ENCODE results near the gene DHODH. TPM values are rescaled to one million over a fixed set of nuclear protein-coding genes. Genes with fewer than 3 reads are reported as not detected.
A peak's percentile ranks its signal among the peaks of the same experiment; 100 is the strongest.

DHODH gene
- polyA plus RNA-seq, 4 donors, result 11.1 to 19.8 (median 15.3) TPM

- DNase-seq (ENCODE audit: low read depth in 4 of 4, low spot score in 3 of 4), result no peak
Measured at GRCh38 chr16:72013389-72013788, 4.8 kb downstream of the DHODH start.

- no peak for DNase-seq (ENCODE audit: low read depth in 4 of 4, low spot score in 3 of 4)
Measured at GRCh38 chr16:72013888-72014581, 5.5 kb downstream of the DHODH start.

GRCh38 chr16:72014675-72015074, 6.1 kb downstream of the DHODH start:
- DNase-seq (ENCODE audit: low read depth in 4 of 4, low spot score in 3 of 4), result no peak

- no peak for DNase-seq (ENCODE audit: low read depth in 4 of 4, low spot score in 3 of 4)
Measured at GRCh38 chr16:72015124-72015523, 6.6 kb downstream of the DHODH start.

GRCh38 chr16:72018470-72018869, 9.9 kb downstream of the DHODH start:
- no peak for DNase-seq (ENCODE audit: low read depth in 4 of 4, low spot score in 3 of 4)

GRCh38 chr16:72021043-72021442, 12.5 kb downstream of the DHODH start:
- DNase-seq (ENCODE audit: low read depth in 4 of 4, low spot score in 3 of 4), result no peak

GRCh38 chr16:72022127-72022526, 13.6 kb downstream of the DHODH start:
- DNase-seq (ENCODE audit: low read depth in 4 of 4, low spot score in 3 of 4), result no peak

GRCh38 chr16:72023962-72024361, 15.4 kb downstream of the DHODH start:
- DNase-seq (ENCODE audit: low read depth in 4 of 4, low spot score in 3 of 4), result no peak

GRCh38 chr16:72024862-72025382, 16.4 kb downstream of the DHODH start:
- DNase-seq (ENCODE audit: low read depth in 4 of 4, low spot score in 3 of 4), result no peak

GRCh38 chr16:72025404-72026114, 17.0 kb downstream of the DHODH start:
- no peak for DNase-seq (ENCODE audit: low read depth in 4 of 4, low spot score in 3 of 4)

GRCh38 chr16:72027669-72028378, 19.3 kb downstream of the DHODH start:
- no peak for DNase-seq (ENCODE audit: low read depth in 4 of 4, low spot score in 3 of 4)

- DNase-seq (ENCODE audit: low read depth in 4 of 4, low spot score in 3 of 4), result no peak
Measured at GRCh38 chr16:72029567-72030271, 21.2 kb downstream of the DHODH start.

- DNase-seq (ENCODE audit: low read depth in 4 of 4, low spot score in 3 of 4), result no peak
Measured at GRCh38 chr16:72033437-72033836, 24.9 kb downstream of the DHODH start.

- no peak for DNase-seq (ENCODE audit: low read depth in 4 of 4, low spot score in 3 of 4)
Measured at GRCh38 chr16:72036098-72036497, 27.6 kb downstream of the DHODH start.

GRCh38 chr16:72042157-72042660, 33.7 kb downstream of the DHODH start:
- peak in 1 of 4 donors; percentile 24 for DNase-seq (ENCODE audit: low read depth in 4 of 4, low spot score in 3 of 4)

- DNase-seq (ENCODE audit: low read depth in 4 of 4, low spot score in 3 of 4), result no peak
Measured at GRCh38 chr16:72043058-72043457, 34.5 kb downstream of the DHODH start.

- DNase-seq (ENCODE audit: low read depth in 4 of 4, low spot score in 3 of 4), result no peak
Measured at GRCh38 chr16:72043539-72043938, 35.0 kb downstream of the DHODH start.

- no peak for DNase-seq (ENCODE audit: low read depth in 4 of 4, low spot score in 3 of 4)
Measured at GRCh38 chr16:72044296-72044695, 35.8 kb downstream of the DHODH start.

GRCh38 chr16:72044825-72045359, 36.3 kb downstream of the DHODH start:
- no peak for DNase-seq (ENCODE audit: low read depth in 4 of 4, low spot score in 3 of 4)

GRCh38 chr16:72049110-72049509, 40.6 kb downstream of the DHODH start:
- no peak for DNase-seq (ENCODE audit: low read depth in 4 of 4, low spot score in 3 of 4)
